Sigmoid colon (tissue), 4 donors: ENCODE results near the gene HSBP1L1.

Source experiments
- EP300 ChIP-seq, 4 donors: sonication (generic); formaldehyde crosslinking; IDR thresholded peaks; one replicate each; pipeline ENCODE4 v1.6.1; 2017; ENCODE audit warnings: antibody characterized with exemption in 4 of 4
- POLR2A ChIP-seq, 2 donors: fragments of 450-650 bp; IDR thresholded peaks; one replicate each; pipeline ENCODE4 v1.6.1; 2016; ENCODE audit warnings: antibody characterized with exemption in 2 of 2, mild to moderate bottlenecking in 2 of 2, moderate library complexity in 2 of 2
- TF ChIP-seq, protein P1 (sequence below), 4 experiments: fragments of 450-650 bp in 3 of 4; fragments of 200-600 bp in 1 of 4; IDR thresholded peaks; one replicate each; pipeline ENCODE4 v1.5.1; 2016 to 2019; ENCODE audit warnings: antibody characterized with exemption in 4 of 4, mild to moderate bottlenecking in 3 of 4, moderate library complexity in 2 of 4

DNA sequence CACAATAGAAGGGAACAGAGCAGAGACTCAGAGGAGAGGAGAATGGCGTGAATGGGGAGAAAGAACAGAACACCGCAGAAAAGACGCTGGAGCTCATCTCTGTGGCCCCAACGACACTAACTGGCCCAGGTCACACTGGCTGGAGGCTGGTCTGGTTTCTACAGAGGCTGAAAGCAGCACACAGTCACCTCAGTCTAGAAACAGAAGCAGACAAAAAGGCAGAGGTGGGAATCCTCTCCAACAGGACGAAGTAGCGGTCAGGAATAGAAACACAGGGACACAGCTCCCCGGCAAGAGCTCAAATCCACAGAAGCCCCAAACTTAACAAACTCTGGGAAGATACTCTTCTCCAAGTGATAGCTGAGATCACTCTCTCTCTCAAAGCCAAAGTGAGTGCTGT, 22.2 kb upstream of the HSBP1L1 start:
- TF ChIP-seq, protein P1, sequence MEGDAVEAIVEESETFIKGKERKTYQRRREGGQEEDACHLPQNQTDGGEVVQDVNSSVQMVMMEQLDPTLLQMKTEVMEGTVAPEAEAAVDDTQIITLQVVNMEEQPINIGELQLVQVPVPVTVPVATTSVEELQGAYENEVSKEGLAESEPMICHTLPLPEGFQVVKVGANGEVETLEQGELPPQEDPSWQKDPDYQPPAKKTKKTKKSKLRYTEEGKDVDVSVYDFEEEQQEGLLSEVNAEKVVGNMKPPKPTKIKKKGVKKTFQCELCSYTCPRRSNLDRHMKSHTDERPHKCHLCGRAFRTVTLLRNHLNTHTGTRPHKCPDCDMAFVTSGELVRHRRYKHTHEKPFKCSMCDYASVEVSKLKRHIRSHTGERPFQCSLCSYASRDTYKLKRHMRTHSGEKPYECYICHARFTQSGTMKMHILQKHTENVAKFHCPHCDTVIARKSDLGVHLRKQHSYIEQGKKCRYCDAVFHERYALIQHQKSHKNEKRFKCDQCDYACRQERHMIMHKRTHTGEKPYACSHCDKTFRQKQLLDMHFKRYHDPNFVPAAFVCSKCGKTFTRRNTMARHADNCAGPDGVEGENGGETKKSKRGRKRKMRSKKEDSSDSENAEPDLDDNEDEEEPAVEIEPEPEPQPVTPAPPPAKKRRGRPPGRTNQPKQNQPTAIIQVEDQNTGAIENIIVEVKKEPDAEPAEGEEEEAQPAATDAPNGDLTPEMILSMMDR (IDR thresholded peaks at IDR 0.05) = no peak
- no peak for TF ChIP-seq POLR2A (IDR thresholded peaks at IDR 0.05)
- TF ChIP-seq EP300 (IDR thresholded peaks at IDR 0.05) = no peak
